ENCODE data around the gene ARL5C. TPM values are rescaled to one million over a fixed set of nuclear protein-coding genes. Genes with fewer than 3 reads are reported as not detected.

ARL5C gene
- total and polyA plus RNA-seq, 4 donors: not detected

GRCh38 chr17:39199820-39200069 is 33.8 kb upstream of the ARL5C start (continued):
- no peak for TF ChIP-seq CTCF (IDR thresholded peaks at IDR 0.05; ENCODE audit: low read depth, low read length, missing input control)

GRCh38 chr17:39198186-39198566 is 32.2 kb upstream of the ARL5C start:
- H3K36me3 ChIP-seq (ENCODE audit: control insufficient read depth in 4 of 4, insufficient read depth in 3 of 4, low read depth in 1 of 4, low read length in 3 of 4): peaks cover 6 to 17% (median 13%) of the 10 kb centered on the region in 4 donors
- peaks cover 7 to 22% (median 15%) of the 10 kb centered on the region in 4 donors for H3K4me1 ChIP-seq (ENCODE audit: control insufficient read depth in 4 of 4, insufficient read depth in 4 of 4, low read length in 3 of 4)
- no peaks in the 10 kb centered on the region for H3K27me3 ChIP-seq (ENCODE audit: control insufficient read depth in 4 of 4, insufficient read depth in 4 of 4, low read length in 3 of 4)
- no peak overlapping the region for H3K27ac ChIP-seq (ENCODE audit: low read depth in 1 of 2, low read length in 2 of 2)
- 82% methylated on average over 4 of the region's 4 CpGs for WGBS
- TF ChIP-seq MAX (IDR thresholded peaks at IDR 0.05) (no peak), TAF1 (conservative IDR thresholded peaks at IDR 0.05) (no peak), REST (IDR thresholded peaks at IDR 0.05) (no peak), FOXA1 (IDR thresholded peaks at IDR 0.05) (no peak), HNF4A (conservative IDR thresholded peaks at IDR 0.05) (no peak), EGR1 (IDR thresholded peaks at IDR 0.05; ENCODE audit: low read depth in 2 of 2) (no peak), HNF4G (IDR thresholded peaks at IDR 0.05) (no peak), FOXA2 (IDR thresholded peaks at IDR 0.05) (no peak), GABPA (IDR thresholded peaks at IDR 0.05 in 1 of 2, conservative IDR thresholded peaks at IDR 0.05 in 1 of 2) (no peak), ZBTB33 (IDR thresholded peaks at IDR 0.05) (no peak), JUND (IDR thresholded peaks at IDR 0.05) (no peak), CTCF (IDR thresholded peaks at IDR 0.05; ENCODE audit: low read depth, low read length, missing input control) (no peak), YY1 (IDR thresholded peaks at IDR 0.05) (no peak)
- DNase-seq (ENCODE audit: low spot score): no peak
- H3K4me3 ChIP-seq (ENCODE audit: low read depth in 1 of 3, low read length in 3 of 3): no peak overlapping the region
- H3K9ac ChIP-seq (ENCODE audit: low read depth in 1 of 2, low read length in 2 of 2): no peak overlapping the region
- no peaks in the 10 kb centered on the region for H3K9me3 ChIP-seq (ENCODE audit: control insufficient read depth in 4 of 4, low read length in 3 of 4)

Measured in liver (tissue), 9 donors.